ENCODE data around the gene KCNG3. TPM values are rescaled to one million over a fixed set of nuclear protein-coding genes. Genes with fewer than 3 reads are reported as not detected.

The KCNG3 gene
- total and polyA plus RNA-seq, 2 experiments from 2014 or later: not detected

DNA sequence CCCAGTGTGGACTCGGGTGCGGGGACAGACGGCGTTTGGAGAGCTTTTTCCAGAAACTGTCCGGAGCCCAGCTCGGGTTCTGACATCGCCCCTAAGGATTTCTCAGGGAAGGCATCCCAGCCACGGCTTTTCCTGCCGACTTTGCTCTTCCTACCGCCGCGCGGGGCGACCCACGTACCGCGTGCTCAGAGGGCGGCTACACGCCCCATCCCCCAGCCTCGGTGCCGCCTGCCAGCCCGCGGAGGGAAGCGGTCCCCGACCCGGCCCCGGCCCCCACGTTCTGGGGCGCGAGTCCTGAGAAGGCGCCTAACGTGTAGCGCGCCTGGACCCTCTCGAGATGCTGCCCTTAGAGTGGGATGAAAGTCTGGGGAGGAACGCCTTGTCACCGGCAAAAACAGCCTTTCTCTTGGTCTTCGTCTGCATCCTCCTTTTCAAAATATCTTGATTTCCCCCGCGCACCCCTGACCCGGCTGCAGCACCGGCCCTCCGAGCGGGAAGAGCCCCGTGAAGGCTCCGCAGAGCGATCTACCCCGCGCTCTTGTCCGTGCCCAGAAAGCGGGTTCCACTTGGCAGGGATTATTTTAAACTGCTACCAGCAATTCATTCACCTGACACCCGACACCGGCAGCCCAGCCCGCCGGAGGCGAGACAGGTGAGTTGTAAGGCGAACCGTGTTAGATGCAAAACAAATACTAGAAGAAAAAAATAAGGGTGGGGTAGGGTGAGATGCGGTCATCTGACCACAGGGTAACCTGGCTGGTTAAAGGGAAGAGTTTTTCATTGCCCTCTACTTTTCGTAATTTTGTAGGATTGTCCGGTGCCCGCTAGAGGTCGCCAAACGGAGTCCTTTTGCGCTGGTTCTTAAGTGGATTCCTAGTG, 812 bp upstream of the KCNG3 start:
- DNase-seq: peak; percentile 74
- H2AFZ ChIP-seq: peak overlapping the region; percentile 82
- H4K20me1 ChIP-seq (ENCODE audit: insufficient read depth): no peaks in the 10 kb centered on the region
- TF ChIP-seq EZH2phosphoT487 (IDR thresholded peaks at IDR 0.05; ENCODE audit: insufficient read depth, low read depth) (peak; percentile 80; the same call in 1 of the 2 replicates), EZH2 (IDR thresholded peaks at IDR 0.05; ENCODE audit: insufficient read depth, poor library complexity, severe bottlenecking) (peak; percentile 72)
- no peaks in the 10 kb centered on the region for H3K36me3 ChIP-seq (ENCODE audit: low read depth)
- no peaks in the 10 kb centered on the region for H3K9me3 ChIP-seq (ENCODE audit: low read depth)
- no peaks in the 10 kb centered on the region for H3K79me2 ChIP-seq (ENCODE audit: insufficient read depth)
- peak overlapping the region; percentile 70 for H3K4me3 ChIP-seq
- in situ Hi-C loops (cut with MboI): no loop called here
- no peak overlapping the region for H3K9ac ChIP-seq
- H3K4me1 ChIP-seq (ENCODE audit: insufficient read depth): peaks cover 5% of the 10 kb centered on the region; the same call in 1 of the 2 replicates
- no peaks in the 10 kb centered on the region for H3F3A ChIP-seq (ENCODE audit: insufficient read depth)
- 1% methylated on average over 48 to 65 of the region's 65 CpGs for WGBS, 2 experiments (ENCODE audit: low coverage in 1 of 2, low lambda C conversion rate in 2 of 2, missing lambda C conversion rate in 2 of 2)
- H3K27ac ChIP-seq: no peak overlapping the region
- H3K27me3 ChIP-seq (replicated peaks; ENCODE audit: insufficient read depth): peaks cover 26% of the 10 kb centered on the region
- H3K9me2 ChIP-seq (ENCODE audit: insufficient read depth): no peaks in the 10 kb centered on the region
- peak overlapping the region; percentile 88 for H3K4me2 ChIP-seq (ENCODE audit: unreplicated experiment)

DNA sequence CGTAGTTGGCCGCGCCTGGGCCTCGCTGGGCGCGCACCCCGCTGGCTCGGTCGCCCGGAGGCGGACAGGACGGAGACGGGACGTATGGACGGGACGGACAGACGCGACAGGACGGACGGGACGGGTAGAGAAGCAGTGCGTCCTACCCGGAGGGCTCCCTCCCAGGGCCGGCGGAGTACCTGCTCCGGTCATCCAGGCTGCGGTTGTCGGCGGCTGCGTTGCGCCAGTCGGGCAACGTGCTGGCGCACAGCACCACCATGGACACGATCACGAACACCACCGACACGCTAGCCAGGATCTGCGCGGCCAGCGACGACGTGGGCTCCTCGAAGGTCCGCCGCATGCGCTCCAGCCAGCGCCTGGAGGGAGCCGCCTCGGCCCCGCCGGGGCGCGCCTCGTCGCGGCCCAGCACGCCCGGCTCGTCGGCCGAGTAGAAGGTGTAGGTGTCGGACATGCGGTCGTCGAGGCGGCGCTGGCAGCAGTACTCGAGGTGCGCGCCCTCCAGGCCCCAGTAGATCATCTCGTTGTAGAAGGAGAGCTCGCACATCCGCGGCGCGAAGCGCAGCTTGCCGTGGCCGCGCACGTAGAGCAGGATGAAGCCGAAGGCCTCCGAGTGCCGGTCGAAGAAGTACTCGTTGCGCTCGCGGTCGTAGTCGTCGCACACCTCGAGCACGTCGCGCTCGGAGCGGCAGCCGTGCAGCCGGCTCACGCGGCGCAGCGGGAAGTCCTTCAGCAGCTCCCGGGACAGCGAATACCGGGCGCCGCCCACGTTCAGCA, 903 bp downstream of the KCNG3 start:
- Histone ChIP-seq H3K4me1 (ENCODE audit: insufficient read depth) (peaks cover 5% of the 10 kb centered on the region; the same call in 1 of the 2 replicates), H3K9me3 (ENCODE audit: low read depth) (no peaks in the 10 kb centered on the region), H3K27me3 (replicated peaks; ENCODE audit: insufficient read depth) (peaks cover 26% of the 10 kb centered on the region), H3K9ac (no peak overlapping the region), H3K27ac (no peak overlapping the region), H3F3A (ENCODE audit: insufficient read depth) (no peaks in the 10 kb centered on the region), H4K20me1 (ENCODE audit: insufficient read depth) (no peaks in the 10 kb centered on the region), H3K36me3 (ENCODE audit: low read depth) (no peaks in the 10 kb centered on the region), H3K79me2 (ENCODE audit: insufficient read depth) (no peaks in the 10 kb centered on the region), H3K4me2 (ENCODE audit: unreplicated experiment) (no peak overlapping the region), H3K9me2 (ENCODE audit: insufficient read depth) (no peaks in the 10 kb centered on the region), H2AFZ (peak overlapping the region; percentile 37), H3K4me3 (no peak overlapping the region)
- DNase-seq: peak; percentile 12
- 20 to 27% methylated on average over 82 to 95 of the region's 111 CpGs for WGBS, 2 experiments (ENCODE audit: low coverage in 1 of 2, low lambda C conversion rate in 2 of 2, missing lambda C conversion rate in 2 of 2)
- TF ChIP-seq EZH2phosphoT487 (IDR thresholded peaks at IDR 0.05; ENCODE audit: insufficient read depth, low read depth): no peak
- no peak for TF ChIP-seq EZH2 (IDR thresholded peaks at IDR 0.05; ENCODE audit: insufficient read depth, poor library complexity, severe bottlenecking)
- in situ Hi-C loops (cut with MboI): no loop called here

DNA sequence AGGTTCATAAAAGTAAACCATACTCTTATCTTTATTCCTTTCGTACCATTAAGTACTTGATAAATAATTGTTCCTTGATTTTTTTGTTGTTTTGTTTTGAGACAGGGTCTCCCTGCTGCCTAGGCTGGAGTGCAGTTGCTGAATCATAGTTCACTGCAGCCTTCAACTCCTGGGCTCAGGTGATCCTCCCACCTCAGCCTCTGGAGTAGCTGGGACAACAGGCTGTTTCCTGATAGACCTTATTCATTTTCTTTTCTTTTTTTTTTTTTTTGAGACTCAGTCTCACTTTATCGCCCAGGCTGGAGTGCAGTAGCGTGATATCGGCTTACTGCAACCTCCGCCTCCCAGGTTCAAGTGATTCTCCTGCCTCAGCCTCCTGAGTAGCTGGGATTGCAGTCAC, 5.5 kb downstream of the KCNG3 start:
- no peak for TF ChIP-seq EZH2 (IDR thresholded peaks at IDR 0.05; ENCODE audit: insufficient read depth, poor library complexity, severe bottlenecking)
- no peak for TF ChIP-seq EZH2phosphoT487 (IDR thresholded peaks at IDR 0.05; ENCODE audit: insufficient read depth, low read depth)
- Histone ChIP-seq H3K79me2 (ENCODE audit: insufficient read depth) (no peaks in the 10 kb centered on the region), H3K9me2 (ENCODE audit: insufficient read depth) (no peaks in the 10 kb centered on the region), H3K9ac (no peak overlapping the region), H3F3A (ENCODE audit: insufficient read depth) (no peaks in the 10 kb centered on the region), H3K4me2 (ENCODE audit: unreplicated experiment) (no peak overlapping the region), H4K20me1 (ENCODE audit: insufficient read depth) (no peaks in the 10 kb centered on the region), H3K4me1 (ENCODE audit: insufficient read depth) (no peaks in the 10 kb centered on the region), H3K27ac (no peak overlapping the region), H3K27me3 (replicated peaks; ENCODE audit: insufficient read depth) (peaks cover 15% of the 10 kb centered on the region), H3K4me3 (no peak overlapping the region), H3K9me3 (ENCODE audit: low read depth) (no peaks in the 10 kb centered on the region), H2AFZ (no peak overlapping the region), H3K36me3 (ENCODE audit: low read depth) (no peaks in the 10 kb centered on the region)
- in situ Hi-C loops (cut with MboI): no loop called here
- DNase-seq: no peak
- 78 to 88% methylated on average over 4 to 5 of the region's 5 CpGs for WGBS, 2 experiments (ENCODE audit: low coverage in 1 of 2, low lambda C conversion rate in 2 of 2, missing lambda C conversion rate in 2 of 2)

DNA sequence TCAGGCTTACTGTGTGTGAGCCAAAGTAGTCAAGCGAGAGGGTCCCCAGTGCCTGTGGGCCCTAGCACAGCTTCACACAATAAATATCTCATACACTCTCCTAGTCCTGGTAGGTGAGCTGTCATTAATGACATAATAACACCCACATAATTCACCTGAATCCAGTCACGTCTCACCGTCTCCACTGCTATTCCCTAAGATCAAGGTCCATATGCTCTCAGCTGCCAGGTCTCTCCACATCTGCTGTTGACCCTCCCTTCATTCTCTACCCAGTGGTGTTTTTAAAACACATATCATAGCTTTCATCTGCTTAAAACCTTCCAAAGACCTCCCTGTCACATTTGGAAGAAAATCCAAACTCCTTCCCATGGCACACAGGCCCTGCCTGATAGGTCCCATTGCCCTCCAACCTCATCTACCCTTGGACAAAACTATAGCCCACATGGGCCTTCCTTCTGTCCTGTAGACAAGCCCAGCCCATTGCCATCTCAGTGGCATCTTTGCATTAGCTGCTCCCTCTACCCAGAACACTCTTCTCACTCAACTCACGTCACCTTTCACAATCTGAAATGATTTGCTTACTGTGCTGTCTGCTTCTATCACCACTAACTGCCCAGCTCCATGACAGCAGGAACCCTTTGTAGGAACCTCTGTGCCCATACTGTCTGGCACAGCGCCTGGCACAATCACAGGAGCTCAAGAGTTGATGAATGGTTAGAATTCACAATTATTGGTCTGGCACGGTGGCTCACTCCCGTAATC, 7.5 kb downstream of the KCNG3 start:
- DNase-seq: no peak
- Histone ChIP-seq H3K4me3 (no peak overlapping the region), H4K20me1 (ENCODE audit: insufficient read depth) (no peaks in the 10 kb centered on the region), H2AFZ (no peak overlapping the region), H3K4me2 (ENCODE audit: unreplicated experiment) (no peak overlapping the region), H3F3A (ENCODE audit: insufficient read depth) (no peaks in the 10 kb centered on the region), H3K4me1 (ENCODE audit: insufficient read depth) (no peaks in the 10 kb centered on the region), H3K27me3 (replicated peaks; ENCODE audit: insufficient read depth) (no peaks in the 10 kb centered on the region; the same call in 1 of the 2 replicates), H3K9ac (no peak overlapping the region), H3K9me2 (ENCODE audit: insufficient read depth) (no peaks in the 10 kb centered on the region), H3K79me2 (ENCODE audit: insufficient read depth) (no peaks in the 10 kb centered on the region), H3K27ac (no peak overlapping the region), H3K9me3 (ENCODE audit: low read depth) (no peaks in the 10 kb centered on the region), H3K36me3 (ENCODE audit: low read depth) (no peaks in the 10 kb centered on the region)
- TF ChIP-seq EZH2 (IDR thresholded peaks at IDR 0.05; ENCODE audit: insufficient read depth, poor library complexity, severe bottlenecking) (no peak), EZH2phosphoT487 (IDR thresholded peaks at IDR 0.05; ENCODE audit: insufficient read depth, low read depth) (no peak)
- in situ Hi-C loops (cut with MboI): no loop called here
- 69 to 75% methylated on average over 7 of the region's 7 CpGs for WGBS, 2 experiments (ENCODE audit: low coverage in 1 of 2, low lambda C conversion rate in 2 of 2, missing lambda C conversion rate in 2 of 2)

Data from GM23248 (cell line).